Measurements from ENCODE around the gene LRBA. TPM values are rescaled to one million over a fixed set of nuclear protein-coding genes. Genes with fewer than 3 reads are reported as not detected.

LRBA gene
- total RNA-seq, 1 donor from 2014 or later: 39.9 TPM

GRCh38 chr4:150218447-150218846 is 796.6 kb downstream of the LRBA start:
- Histone ChIP-seq H3K36me3 (no peaks in the 10 kb centered on the region), H3K27me3 (no peaks in the 10 kb centered on the region), H3K27ac (no peak overlapping the region), H3K4me3 (no peak overlapping the region), H3K4me1 (peaks cover 5% of the 10 kb centered on the region), H3K9me3 (no peaks in the 10 kb centered on the region)
- ATAC-seq (no peak), DNase-seq (no peak)
- TF ChIP-seq CTCF (IDR thresholded peaks at IDR 0.05): no peak
- intact Hi-C loops (cut with DNase I): no loop called here

- H3K27ac ChIP-seq: no peak overlapping the region
- H3K27me3 ChIP-seq: no peaks in the 10 kb centered on the region
- H3K4me3 ChIP-seq: no peak overlapping the region
- ATAC-seq (no peak), DNase-seq (no peak)
- intact Hi-C loops (cut with DNase I): no loop called here
- peaks cover 5% of the 10 kb centered on the region for H3K4me1 ChIP-seq
- no peaks in the 10 kb centered on the region for H3K36me3 ChIP-seq
- H3K9me3 ChIP-seq: no peaks in the 10 kb centered on the region
- TF ChIP-seq CTCF (IDR thresholded peaks at IDR 0.05): no peak
These were observed 797.3 kb downstream of the LRBA start for GRCh38 chr4:150217808-150218207.

GRCh38 chr4:150217192-150217591 is 797.9 kb downstream of the LRBA start:
- TF ChIP-seq CTCF (IDR thresholded peaks at IDR 0.05): peak; percentile 11
- H3K36me3 ChIP-seq: no peaks in the 10 kb centered on the region
- no peak overlapping the region for H3K4me3 ChIP-seq
- no peak for ATAC-seq
- H3K27ac ChIP-seq: no peak overlapping the region
- no peak for DNase-seq
- no peaks in the 10 kb centered on the region for H3K27me3 ChIP-seq
- no peaks in the 10 kb centered on the region for H3K9me3 ChIP-seq
- intact Hi-C loops (cut with DNase I): no loop called here
- peaks cover 5% of the 10 kb centered on the region for H3K4me1 ChIP-seq

- Histone ChIP-seq H3K4me1 (peaks cover 5% of the 10 kb centered on the region), H3K27ac (no peak overlapping the region), H3K27me3 (no peaks in the 10 kb centered on the region), H3K4me3 (no peak overlapping the region), H3K9me3 (no peaks in the 10 kb centered on the region), H3K36me3 (no peaks in the 10 kb centered on the region)
- TF ChIP-seq CTCF (IDR thresholded peaks at IDR 0.05): no peak
- no peak for ATAC-seq
- DNase-seq: no peak
- intact Hi-C loops (cut with DNase I): no loop called here
These were observed 798.4 kb downstream of the LRBA start for GRCh38 chr4:150216726-150217125.

- no peak for TF ChIP-seq CTCF (IDR thresholded peaks at IDR 0.05)
- H3K4me3 ChIP-seq: no peak overlapping the region
- H3K9me3 ChIP-seq: no peaks in the 10 kb centered on the region
- intact Hi-C loops (cut with DNase I): no loop called here
- peak; percentile 54 for ATAC-seq
- no peaks in the 10 kb centered on the region for H3K27me3 ChIP-seq
- H3K36me3 ChIP-seq: no peaks in the 10 kb centered on the region
- peaks cover 5% of the 10 kb centered on the region for H3K4me1 ChIP-seq
- no peak for DNase-seq
- no peak overlapping the region for H3K27ac ChIP-seq
These were observed 799.5 kb downstream of the LRBA start for GRCh38 chr4:150215601-150216000.

Other genes starting within 250 kb of the LRBA start
- 1,406 TPM for gene RPS3A, start 84.3 kb upstream of the LRBA start, total RNA-seq